Right kidney (tissue), 1 donor: ENCODE data around the gene NUP210.
"Not testable (repeated sequence)": the region's sequence is repeated elsewhere in the genome, so short reads cannot be mapped to it uniquely, and the experiment has no call there.

ENCODE experiments used
- DNase-seq: peaks from one replicate; pipeline ENCODE4 v3.0.0-alpha.2; 2016

The NUP210 gene

DNA sequence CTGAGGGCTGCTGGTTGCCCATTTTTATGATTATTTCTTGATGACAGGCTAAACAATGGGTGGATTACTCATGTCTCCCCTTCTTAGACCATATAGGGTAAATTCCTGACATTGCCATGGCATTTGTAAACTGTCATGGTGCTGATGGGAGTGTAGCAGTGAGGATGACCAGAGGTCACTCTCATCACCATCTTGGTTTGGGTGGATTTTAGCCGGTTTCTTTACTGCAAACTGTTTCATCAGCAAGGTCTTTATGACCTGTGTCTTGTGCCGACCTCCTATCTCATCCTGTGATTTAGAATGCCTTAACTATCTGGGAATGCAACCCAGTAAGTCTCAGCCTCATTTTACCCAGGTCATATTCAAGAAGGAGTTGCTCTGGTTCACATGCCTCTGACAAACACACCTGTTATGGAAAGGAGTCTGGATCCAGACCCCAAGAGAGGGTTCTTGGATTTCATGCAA is 10.3 kb upstream of the NUP210 start:
- not testable (repeated sequence) for DNase-seq

DNA sequence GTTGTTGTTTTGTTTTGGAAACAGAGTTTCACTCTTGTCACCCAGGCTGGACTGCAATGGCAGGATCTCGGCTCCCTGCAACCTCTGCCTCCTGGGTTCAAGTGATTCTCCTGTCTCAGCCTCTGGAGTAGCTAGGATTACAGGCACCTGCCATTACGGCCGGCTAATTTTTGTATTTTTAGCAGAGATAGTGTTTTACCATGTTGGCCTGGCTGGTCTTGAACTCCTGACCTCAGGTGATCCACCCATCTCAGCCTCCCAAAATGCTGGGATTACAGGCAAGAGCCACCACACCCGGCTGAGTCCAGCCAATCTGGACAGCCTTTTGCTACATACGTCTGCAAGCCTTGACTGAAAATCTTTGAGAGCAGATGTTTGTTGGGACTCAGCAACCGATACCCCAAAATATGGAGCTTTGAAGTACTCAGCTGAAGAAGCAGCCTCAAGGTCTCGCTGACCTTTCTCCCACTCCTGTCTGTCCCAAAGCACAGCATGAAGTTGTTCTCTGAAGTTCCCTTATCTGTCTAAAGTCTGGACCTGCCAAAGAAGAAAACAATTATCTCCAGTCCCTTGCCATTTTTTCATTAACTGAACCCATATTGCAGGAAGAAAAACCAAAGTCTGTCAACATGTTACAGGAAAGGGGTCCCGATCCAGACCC is 9.6 kb upstream of the NUP210 start:
- no peak for DNase-seq

DNA sequence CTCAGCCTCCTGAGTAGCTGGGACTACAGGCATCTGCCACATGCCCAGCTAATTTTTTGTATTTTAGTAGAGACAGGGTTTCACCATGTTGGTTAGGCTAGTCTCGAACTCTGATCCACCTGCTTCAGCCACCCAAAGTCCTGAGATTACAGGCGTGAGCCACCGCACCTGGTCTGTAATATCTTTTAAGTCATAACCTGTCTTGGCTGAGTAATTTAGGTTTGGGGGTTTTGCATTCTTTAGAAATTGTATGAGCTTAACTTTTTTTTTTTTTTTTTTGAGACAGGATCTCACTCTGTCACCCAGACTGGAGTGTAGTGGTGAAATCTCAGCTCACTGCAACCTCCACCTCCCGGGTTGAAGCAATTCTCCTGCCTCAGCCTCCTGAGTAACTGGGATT is 8.6 kb upstream of the NUP210 start:
- DNase-seq: not testable (repeated sequence)

DNA sequence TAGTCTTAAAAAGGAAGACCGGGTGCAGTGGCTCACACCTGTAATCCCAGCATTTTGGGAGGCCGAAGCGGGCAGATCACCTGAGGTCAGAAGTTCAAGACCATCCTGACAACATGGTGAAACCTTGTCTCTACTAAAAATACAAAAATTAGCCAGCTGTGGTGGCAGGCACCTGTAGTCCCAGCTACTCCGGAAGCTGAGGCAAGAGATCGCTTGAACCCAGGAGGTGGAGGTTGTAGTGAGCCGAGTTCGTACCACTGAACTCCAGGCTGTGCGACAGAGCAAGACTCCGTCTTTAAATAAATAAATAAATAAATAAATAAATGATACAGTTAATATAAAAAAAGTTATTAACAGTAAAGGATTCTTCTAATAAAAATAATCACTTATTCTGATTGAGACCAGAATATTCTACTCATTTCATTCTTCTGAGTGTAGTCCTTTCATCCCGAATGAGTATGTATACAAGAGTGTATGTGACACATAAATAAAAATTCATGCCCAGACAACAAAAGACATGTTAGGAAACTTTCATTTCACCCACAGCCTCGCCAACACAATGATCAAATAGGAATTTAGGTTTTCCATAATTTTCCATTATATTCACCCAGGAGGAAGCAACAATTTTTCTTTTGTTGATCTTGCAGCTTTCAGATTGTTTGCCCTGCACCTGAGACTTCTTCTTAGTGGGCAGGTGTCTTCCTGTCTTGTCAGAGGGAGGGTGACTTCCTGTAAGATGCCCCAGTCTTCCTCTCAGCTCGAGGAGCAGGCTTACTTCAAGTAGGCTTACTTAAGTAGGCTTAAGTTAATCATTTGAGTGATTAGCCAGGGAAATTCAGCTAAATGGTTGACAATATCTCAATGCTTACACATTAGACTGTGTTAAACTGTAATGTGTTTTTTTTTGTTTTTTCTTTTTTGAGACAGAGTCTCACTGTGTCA is 7.8 kb upstream of the NUP210 start:
- no peak for DNase-seq

DNA sequence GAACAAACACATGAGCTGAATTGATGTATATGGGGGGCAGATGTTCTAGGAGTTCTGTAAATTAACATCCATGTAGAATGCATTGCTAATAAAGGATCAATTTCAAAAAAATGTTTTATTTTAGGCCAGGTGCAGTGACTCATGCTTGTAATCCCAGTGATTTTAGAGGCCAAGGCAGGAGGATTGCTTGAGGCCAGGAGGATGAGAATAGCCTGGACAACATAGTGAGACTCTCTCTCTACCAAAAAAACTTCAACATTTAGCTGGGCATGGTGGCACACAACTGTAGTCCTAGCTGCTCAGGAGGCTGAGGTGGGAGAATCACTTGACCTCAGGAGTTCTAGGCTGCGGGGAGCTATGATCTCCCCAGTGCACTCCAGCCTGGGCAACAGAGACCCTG is 6.5 kb upstream of the NUP210 start:
- DNase-seq: no peak

DNA sequence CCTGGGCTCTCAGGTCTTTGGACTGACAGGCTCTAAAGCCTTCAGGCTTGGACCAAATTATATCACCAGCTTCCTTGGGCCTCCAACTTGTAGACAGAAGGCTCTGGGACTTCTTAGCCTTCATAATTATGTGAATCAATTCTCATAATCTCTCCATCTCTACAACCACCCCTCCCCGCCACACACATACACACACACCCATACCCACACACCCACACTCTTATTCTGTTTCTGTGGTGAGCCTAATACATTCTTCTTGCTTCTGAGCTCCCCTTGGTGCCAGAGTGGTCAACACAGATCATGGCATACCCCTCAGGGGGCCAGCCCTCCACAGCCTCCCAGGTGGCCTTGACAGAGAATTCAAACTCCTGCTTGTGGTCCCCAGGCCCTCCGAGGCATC is 5.6 kb upstream of the NUP210 start:
- no peak for DNase-seq

DNA sequence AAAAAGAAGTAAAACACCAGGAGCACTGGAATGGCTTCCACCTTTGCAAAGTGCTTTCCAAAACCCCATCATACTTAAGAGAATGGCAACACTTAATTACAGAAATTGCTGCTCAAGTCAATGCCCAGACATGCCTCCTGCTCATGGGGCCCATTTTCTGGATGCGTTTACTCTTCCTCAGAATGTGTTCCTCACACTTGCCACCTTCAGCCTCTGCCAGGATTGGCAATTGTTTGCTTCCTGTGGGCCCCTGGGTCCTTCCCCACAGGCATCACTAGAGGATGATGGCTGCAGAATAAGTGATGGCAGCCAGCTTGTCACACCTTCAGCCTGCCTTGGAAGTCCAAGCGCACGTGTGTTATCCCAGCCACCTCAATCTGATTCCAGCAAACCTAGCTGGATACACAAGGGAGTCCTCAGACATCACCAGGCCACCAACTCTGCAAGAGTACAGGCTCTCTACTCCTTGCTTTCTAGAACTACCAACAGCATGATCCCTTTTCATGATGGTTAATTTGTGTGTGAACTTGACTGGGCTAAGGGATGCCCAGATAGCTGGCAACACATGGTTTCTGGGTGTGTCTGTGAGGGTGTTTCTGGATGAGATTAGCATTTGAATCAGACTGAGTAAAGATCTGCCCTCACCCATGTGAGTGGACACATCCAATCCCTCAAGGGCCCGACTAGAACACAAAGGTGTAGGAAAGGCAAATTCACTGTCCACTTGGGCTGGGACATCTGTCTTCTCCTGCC is 4.9 kb upstream of the NUP210 start:
- DNase-seq: no peak

DNA sequence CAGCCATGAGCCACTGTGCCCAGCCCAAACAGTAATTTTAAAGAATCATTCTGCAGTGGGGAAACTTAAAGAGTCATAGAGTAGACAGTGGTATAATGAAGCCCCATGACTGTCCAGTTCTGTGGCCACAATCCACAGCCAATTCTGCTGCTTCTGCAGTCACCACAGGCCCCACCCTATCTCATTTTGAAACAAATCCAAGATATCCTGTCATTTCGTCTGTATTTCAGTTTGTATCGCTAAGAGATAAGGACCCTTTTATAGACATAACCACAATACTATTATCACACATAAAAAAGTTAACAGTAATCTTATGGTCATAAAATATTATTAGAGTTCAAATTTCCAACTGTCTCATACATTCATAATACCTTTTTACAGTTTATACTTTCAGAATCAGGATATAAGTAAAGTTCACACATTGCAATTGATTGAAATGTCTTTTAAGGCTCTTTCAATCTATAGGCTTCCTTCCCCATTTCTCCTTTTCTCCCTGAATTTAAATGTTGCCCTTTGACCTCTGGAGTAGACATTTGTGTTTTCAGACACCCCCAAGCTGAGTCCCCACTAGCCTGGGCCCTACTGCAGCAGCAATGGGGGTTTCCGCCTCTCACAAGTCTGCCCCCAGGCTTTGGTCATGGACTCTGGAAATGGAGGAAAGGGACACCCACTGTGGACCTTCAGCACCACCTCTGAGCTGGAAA is 4.2 kb upstream of the NUP210 start:
- no peak for DNase-seq

DNA sequence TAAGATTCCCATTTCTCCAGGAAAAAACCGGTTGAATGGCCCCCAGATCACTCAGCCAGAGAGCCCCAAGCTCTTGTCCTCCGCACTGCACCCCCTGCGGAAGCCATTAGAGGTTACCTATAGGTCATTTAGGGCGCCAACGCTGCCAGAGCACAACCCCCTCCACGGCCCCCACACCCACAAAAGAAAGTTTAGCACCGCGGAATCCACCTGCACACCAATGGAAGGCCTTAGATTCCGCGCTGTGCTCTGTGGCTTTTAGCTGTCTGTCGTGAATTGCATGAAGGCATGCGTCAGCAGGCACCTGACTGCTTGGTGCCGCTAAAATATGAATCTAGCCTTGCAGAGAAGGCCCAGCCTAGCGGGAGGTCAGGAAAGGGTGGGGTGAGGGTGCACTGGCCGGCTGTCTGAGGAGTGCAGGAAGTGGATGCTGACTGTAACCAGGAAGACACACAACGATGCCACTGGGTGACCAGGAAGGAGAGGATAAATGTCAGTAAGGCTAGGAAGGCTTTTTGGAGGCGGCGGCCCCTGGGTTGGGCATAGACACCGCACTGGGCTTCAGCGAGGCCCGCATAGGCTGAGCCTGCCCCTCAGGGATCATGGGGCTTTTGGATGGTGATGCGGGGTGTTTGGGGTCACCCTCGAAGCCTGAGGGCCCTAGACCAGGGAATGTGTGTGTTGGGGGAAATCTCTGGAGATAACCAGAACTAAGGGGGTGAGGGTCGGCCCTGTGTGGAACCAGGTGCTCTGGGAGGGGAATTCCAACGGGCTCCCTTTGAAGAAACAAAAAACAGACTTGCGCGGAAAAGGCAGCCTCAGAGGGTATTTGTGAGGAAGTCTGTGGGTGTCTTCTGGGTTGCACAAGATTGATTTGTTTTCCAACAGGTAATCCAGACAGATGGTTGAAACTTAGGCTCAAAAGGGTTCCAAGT is 976 bp upstream of the NUP210 start:
- no peak for DNase-seq

DNA sequence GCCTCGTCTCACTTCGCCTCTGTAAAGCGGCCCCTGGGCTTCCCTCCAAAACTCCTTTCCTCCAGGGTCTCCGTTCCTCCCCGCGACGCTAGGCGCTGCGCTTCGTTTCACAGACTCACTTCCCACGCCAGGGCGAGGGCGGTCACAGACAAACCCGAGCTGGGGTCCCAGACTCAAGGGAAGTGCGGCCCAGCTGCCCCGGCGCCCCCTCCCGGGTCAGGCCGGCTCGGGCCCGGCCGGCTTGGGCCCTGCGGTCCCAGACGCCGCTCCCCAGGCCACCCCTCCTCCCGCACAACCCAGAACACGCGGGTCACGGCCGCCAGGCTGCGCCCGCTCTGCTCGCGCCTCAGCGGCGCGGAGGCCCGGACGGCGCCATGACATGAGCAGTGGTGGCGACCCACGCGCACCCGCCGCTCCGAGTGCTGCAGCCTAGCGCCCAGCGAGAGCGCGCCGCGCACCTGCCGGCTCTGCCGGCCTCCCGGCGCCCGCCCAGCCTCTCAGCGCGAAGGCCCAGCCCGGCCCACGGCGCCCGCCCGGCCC is 547 bp downstream of the NUP210 start:
- peak; percentile 79 for DNase-seq

DNA sequence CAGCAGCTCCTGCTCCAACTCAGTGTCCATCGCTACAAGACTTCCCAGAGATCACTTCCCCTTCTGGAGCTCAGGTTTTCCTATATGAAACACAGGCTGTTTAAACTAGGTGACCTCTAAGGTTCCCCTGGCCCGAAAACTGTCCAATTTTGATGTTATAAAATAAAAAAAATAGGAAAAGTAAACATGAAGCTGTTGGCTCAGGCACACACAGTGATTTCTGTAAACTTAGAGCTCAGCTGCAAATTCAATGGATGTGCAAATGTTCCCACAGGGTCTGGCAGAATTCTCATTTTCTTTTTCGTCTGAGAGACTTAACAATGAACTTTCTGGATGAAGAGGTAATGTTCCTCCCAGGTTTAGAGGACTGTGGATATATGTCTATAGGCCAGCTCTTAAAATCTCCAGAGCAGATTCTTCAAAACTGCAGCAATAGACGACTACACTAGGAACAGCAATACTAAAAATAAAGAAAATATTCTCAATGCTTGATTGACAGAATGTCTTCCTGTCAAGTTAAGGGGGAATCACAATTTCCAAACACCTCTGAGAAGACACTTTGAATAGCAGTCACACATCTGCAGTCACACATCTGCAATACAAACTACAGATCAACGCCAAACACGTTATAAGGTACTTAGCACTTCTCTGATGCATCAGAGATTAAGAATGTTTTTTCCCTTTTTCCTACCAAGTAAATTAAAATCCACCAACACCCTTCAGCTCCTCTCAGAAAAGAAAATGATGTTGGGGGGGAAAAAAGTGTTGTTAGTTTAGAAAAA is 2.8 kb downstream of the NUP210 start:
- no peak for DNase-seq

DNA sequence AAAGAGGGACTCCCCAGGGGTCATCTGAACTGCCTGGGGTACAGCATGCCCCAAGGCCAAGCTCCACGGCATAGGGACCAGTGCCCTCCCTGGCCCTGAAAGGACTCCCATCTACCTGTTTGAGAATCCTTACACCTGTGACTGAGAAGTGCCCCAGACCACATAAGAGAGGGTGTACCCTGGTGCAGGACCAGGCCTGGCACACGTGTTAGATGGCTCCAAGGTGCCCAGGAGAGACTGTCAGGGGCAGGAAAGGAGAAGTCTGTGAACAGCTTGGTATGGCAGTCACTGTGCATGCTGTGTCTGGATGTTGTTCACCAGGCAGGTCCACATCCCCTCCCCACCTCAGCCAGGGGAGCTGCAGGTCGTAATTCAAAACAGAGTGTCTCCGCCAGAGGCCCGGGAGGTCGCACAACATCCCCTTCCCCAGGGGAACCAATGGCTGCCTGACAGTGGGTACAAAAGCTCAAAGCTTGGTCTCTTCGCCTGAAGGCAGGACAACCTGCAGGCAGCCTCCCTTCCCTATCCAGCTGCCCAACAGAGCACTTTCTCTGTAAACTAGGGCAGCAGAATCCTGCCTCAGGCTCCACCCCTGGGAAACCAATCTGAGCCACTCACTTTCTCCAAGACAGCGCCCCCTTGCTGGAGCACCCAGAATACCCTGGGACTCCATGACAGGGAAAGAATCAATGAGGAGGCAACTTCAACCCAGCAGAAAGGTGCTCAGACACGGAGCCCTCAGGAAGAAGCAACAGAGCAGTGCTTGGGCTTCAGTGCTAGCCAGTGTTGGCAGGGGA is 3.9 kb downstream of the NUP210 start:
- DNase-seq: no peak

DNA sequence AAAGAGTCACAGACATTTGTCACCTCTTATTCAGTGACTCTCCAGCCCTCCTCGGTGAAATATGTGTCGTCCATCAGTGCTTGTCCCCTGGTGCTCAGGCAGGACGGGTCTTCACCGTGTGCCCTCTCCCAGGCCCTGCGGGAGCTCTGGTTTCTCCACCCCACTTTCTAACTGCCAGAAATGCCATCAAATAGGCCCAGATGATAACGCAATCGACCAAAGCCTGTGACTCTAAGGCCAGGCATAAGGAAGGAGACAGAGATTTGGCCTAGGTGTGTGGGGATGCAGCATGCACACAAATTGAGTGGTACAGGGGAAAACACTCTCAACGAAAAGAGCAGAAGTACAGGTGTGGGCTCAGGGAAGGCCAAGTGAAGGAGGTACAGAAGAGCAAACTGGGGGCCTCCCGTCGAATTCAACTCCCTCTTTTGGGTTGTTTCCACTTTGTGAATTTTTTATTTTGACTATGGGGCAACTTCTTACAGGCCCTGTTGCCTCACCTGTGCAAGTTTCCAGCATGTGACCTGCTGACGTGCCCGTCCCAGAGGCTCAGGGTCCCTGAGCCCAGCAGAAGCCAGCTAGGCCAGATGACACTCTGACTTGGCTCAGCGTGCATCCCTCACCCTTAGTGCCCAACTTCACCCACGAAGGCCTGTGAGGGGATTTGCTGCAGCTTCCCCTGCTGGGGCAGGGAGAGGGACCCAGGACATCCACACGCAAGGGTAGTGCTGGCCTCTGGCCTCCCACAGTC is 4.7 kb downstream of the NUP210 start:
- no peak for DNase-seq

DNA sequence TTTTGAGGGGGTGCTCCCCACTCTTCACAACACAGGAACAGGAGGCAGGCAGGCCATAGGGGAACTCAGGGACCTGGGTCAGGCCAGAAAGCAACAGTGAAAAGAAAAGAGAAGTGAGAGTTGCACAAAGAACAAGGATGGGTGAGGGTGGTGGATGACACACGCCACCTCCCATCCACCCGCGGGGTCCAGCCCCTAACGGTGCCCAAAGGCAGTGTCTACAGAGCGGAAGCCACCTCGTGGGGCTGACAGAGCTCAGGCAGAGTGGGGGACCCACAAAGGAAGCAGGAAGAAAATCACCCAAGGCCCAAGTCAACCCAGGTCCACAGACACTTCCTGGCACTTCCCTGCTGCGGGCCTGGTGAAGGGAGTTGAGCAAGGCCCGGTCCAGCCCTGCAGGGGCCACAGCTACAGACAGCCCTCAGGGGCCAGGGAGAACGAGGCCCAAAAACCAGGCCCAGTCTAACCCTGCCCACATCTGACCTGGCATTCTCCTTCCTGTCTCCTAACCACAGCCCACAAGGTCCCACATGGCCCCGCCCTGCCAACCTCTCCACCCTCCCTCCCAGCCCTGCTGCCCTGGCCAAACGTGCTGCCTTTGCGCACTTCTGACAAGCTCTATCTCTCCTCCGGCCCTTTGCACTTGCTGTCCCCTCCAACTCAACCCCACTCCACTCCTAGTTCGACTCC is 5.9 kb downstream of the NUP210 start:
- no peak for DNase-seq

DNA sequence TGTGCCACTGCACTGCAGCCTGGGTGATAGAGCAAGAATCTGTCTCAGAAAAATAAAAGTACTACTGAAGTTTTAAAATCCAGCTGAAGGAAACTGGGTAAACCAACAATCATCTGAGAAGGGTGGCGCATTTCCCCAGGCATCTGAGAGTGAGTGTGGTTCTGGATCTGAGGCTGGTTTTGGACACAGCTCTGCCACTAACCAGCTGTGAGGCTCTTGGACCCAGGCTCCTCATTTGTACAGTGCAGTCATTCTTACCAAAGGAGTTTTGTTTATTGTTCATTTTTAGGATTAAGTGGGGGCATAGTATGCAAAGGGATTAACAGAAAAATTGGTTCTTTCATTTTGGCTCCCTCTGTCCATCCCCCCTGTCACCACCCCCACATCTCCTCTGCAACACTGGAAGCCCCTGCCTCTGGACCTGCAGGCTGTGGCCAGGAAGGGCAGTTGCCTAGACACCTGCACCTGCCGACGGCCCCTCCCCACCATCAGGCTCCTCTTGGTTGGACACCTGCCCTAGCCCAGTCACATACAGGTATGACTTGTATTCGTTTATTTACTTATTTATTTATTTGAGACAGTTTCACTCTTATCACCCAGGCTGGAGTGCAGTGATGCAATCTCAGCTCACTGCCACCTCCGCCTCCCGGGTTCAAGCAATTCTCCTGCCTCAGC is 8.8 kb downstream of the NUP210 start:
- no peak for DNase-seq

DNA sequence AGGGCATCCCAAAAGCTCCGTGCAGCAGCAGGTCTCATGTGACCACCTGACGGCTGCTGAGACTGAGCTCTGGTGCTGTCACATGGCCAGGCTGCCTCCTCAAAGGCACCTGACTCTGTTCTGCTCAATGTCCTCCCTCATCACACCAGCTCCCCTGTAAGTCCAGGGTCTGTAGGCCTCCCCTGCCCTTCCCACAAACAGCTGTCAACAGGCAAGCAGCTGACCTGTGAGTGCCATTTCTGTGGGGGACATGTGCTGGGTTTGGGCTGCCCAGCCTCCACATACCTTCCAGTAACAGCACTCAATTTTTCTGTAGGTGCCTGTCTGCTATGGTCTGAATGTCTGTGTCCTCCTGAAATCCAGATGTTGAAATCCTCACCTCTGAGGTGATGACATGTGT is 11.2 kb downstream of the NUP210 start:
- DNase-seq: no peak

DNA sequence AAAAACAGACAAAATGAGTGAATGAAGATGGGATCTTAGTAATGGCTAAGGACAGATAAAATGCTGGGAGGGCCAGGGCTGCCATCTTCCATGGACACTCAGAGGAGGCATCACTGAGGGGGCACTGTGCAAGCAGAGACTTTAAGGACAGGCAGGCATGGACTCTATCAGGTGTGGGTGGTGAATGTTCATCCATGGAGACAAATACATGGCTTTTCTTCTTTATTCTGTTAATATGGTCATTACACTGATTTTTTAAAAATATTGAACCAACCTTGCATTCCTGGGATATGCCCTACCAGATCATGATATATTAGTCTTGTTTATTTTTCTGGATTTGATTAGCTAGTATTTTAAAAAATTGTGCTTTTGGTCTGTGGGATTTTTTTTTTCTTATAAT is 12.2 kb downstream of the NUP210 start:
- no peak for DNase-seq
